HepG2 (cell line): ENCODE measurements around the gene USF2. TPM values are rescaled to one million over a fixed set of nuclear protein-coding genes. Genes with fewer than 3 reads are reported as not detected.
A peak's percentile ranks its signal among the peaks of the same experiment; 100 is the strongest.

ENCODE experiments used
- ARNT ChIP-seq: fragments of 450-650 bp; IDR thresholded peaks from 2 replicates; pipeline ENCODE4 v1.6.1; 2017
- CTCF ChIP-seq: sonication (generic); formaldehyde crosslinking; IDR thresholded peaks from 2 replicates; pipeline ENCODE4 v1.5.0; 2020; ENCODE audit warnings: mild to moderate bottlenecking, missing genetic modification reagents, moderate library complexity
- FOXK1 ChIP-seq: sonication (generic); formaldehyde crosslinking; IDR thresholded peaks from 2 replicates; pipeline ENCODE4 v1.4.0; 2020; ENCODE audit warnings: low read depth, missing genetic modification reagents, borderline replicate concordance
- FOXO1 ChIP-seq: sonication (generic); formaldehyde crosslinking; IDR thresholded peaks from 2 replicates; pipeline ENCODE4 v1.4.0; 2020; ENCODE audit warnings: missing genetic modification reagents
- GABPA ChIP-seq, 2 experiments: IDR thresholded peaks; 2 replicates each; pipeline ENCODE4 v1.6.1; 2011 to 2016; ENCODE audit warnings: low read depth in 2 of 2, low read length in 1 of 2, missing biosample characterization in 1 of 2, missing genetic modification characterization in 1 of 2
- GLMP ChIP-seq: sonication (generic); formaldehyde crosslinking; IDR thresholded peaks from 2 replicates; pipeline ENCODE4 v1.9.0; 2021; ENCODE audit warnings: missing genetic modification reagents, mild to moderate bottlenecking, borderline replicate concordance
- HNF1A ChIP-seq, 2 experiments: sonication (generic) in 1 of 2; formaldehyde crosslinking in 1 of 2; IDR thresholded peaks; 2 replicates each; pipeline versions ENCODE4 v1.4.0 to v1.6.1; 2016 to 2020; ENCODE audit warnings: borderline replicate concordance in 1 of 2, low read depth in 1 of 2, mild to moderate bottlenecking in 1 of 2, missing genetic modification reagents in 1 of 2
- HOXA3 ChIP-seq: sonication (generic); formaldehyde crosslinking; IDR thresholded peaks from 2 replicates; pipeline ENCODE4 v1.5.0; 2020; ENCODE audit warnings: missing genetic modification reagents
- KDM5A ChIP-seq: fragments of 200-600 bp; sonication (generic); IDR thresholded peaks from 2 replicates; pipeline ENCODE4 v1.7.0; 2018; ENCODE audit warnings: antibody characterized with exemption, mild to moderate bottlenecking, low read length, borderline replicate concordance
- KLF13 ChIP-seq: sonication (generic); formaldehyde crosslinking; IDR thresholded peaks from 2 replicates; pipeline ENCODE4 v1.4.0; 2020; ENCODE audit warnings: mild to moderate bottlenecking, missing genetic modification reagents
- MXD1 ChIP-seq: sonication (generic); formaldehyde crosslinking; IDR thresholded peaks from 2 replicates; pipeline ENCODE4 v1.4.0; 2020; ENCODE audit warnings: mild to moderate bottlenecking, missing genetic modification reagents
- NR2F6 ChIP-seq, 2 experiments: IDR thresholded peaks; 2 replicates each; pipeline ENCODE4 v1.6.1; 2016; ENCODE audit warnings: antibody characterized with exemption in 1 of 2, mild to moderate bottlenecking in 1 of 2
- PTBP1 ChIP-seq: fragments of 200-400 bp; formaldehyde crosslinking; IDR thresholded peaks from 2 replicates; pipeline ENCODE4 v1.6.1; 2018; ENCODE audit warnings: low read length, low read depth; ENCODE audit not compliant: poor library complexity, severe bottlenecking
- RBM39 ChIP-seq: fragments of 200-400 bp; formaldehyde crosslinking; IDR thresholded peaks from one replicate; pipeline ENCODE4 v1.6.1; 2018; ENCODE audit warnings: antibody characterized with exemption, mild to moderate bottlenecking, low read depth, low read length; ENCODE audit not compliant: poor library complexity, severe bottlenecking
- SCMH1 ChIP-seq: sonication (generic); formaldehyde crosslinking; IDR thresholded peaks from 2 replicates; pipeline ENCODE4 v1.9.0; 2021; ENCODE audit warnings: missing genetic modification reagents, mild to moderate bottlenecking, borderline replicate concordance
- SNRNP70 ChIP-seq: fragments of 200-400 bp; formaldehyde crosslinking; IDR thresholded peaks from 2 replicates; pipeline ENCODE4 v1.6.1; 2017; ENCODE audit warnings: mild to moderate bottlenecking, low read depth, low read length, moderate library complexity
- XBP1 ChIP-seq: sonication (generic); formaldehyde crosslinking; IDR thresholded peaks from 2 replicates; pipeline ENCODE4 v1.5.0; 2020; ENCODE audit warnings: missing genetic modification reagents
- ZNF441 ChIP-seq: sonication (generic); formaldehyde crosslinking; IDR thresholded peaks from 2 replicates; pipeline ENCODE4 v1.7.0; 2021; ENCODE audit warnings: missing genetic modification reagents, borderline replicate concordance
- polyA plus RNA-seq, 8 experiments: library from polyadenylated mRNA; depleted of rRNA in 3 of 8; stranded (reverse) in 7 of 8; unstranded in 1 of 8; fragments of >200 nt; fragmentation: Illumina TruSeq in 4 of 8; extraction: Trizol in 4 of 8; gene quantifications; 2 replicates each; pipeline versions ENCODE4 v1.2.1 to v1.2.3, GENCODE V29; 2011 to 2016; ENCODE audit warnings: low read depth in 4 of 8, missing spikeins in 1 of 8, mixed read lengths in 1 of 8; ENCODE audit not compliant: insufficient read depth in 1 of 8
- total RNA-seq, 5 experiments: library from RNA; depleted of rRNA; stranded (reverse); fragments of >200 nt; fragmentation: Illumina TruSeq; extraction: Trizol; gene quantifications; 2 replicates each; pipeline ENCODE4 v1.2.3, GENCODE V29; 2016; ENCODE audit warnings: low read depth in 1 of 5
- TF ChIP-seq, protein P1 (sequence below): sonication (generic); formaldehyde crosslinking; IDR thresholded peaks from 2 replicates; pipeline ENCODE4 v1.5.0; 2020; ENCODE audit warnings: missing genetic modification reagents

The USF2 gene
- total and polyA plus RNA-seq, 2 of the 13 experiments (the other 11 are each of a cell fraction or from before 2014, with no cell fraction given) = 54.9 to 106 TPM

GRCh38 chr19:35247526-35248309, 21.0 kb upstream of the USF2 start (continued):
- TF ChIP-seq, protein P1, sequence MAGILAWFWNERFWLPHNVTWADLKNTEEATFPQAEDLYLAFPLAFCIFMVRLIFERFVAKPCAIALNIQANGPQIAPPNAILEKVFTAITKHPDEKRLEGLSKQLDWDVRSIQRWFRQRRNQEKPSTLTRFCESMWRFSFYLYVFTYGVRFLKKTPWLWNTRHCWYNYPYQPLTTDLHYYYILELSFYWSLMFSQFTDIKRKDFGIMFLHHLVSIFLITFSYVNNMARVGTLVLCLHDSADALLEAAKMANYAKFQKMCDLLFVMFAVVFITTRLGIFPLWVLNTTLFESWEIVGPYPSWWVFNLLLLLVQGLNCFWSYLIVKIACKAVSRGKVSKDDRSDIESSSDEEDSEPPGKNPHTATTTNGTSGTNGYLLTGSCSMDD (CRISPR knock-in tag) = no peak
- peak; percentile 31 for TF ChIP-seq RBM39
- TF ChIP-seq GABPA (IDR thresholded peaks at IDR 0.05; ENCODE audit: low read depth, low read length) = peak; percentile 52
- TF ChIP-seq GABPA (CRISPR knock-in tag; IDR thresholded peaks at IDR 0.05; ENCODE audit: low read depth) = peak; percentile 68
- TF ChIP-seq FOXK1 (CRISPR knock-in tag) = 0 out of 2 replicates have a peak, but pooled peaks have one; percentile 9
- peak; percentile 35 for TF ChIP-seq PTBP1
- peak; percentile 50; the same call in 1 of the 2 replicates for TF ChIP-seq HOXA3
- TF ChIP-seq CTCF (CRISPR knock-in tag) = peak; percentile 93
- no peak for TF ChIP-seq NR2F6 (IDR thresholded peaks at IDR 0.05)
- TF ChIP-seq NR2F6 (CRISPR knock-in tag; IDR thresholded peaks at IDR 0.05) = peak; percentile 33
- TF ChIP-seq ZNF441 (CRISPR knock-in tag) = peak; percentile 18; the same call in 1 of the 2 replicates
- no peak for TF ChIP-seq SNRNP70
- TF ChIP-seq GLMP (CRISPR knock-in tag) = no peak
- no peak for TF ChIP-seq KLF13 (CRISPR knock-in tag)
- TF ChIP-seq ARNT = no peak
- TF ChIP-seq HNF1A (IDR thresholded peaks at IDR 0.05; ENCODE audit: low read depth) = 0 out of 2 replicates have a peak, but pooled peaks have one; percentile 7
- TF ChIP-seq HNF1A (CRISPR knock-in tag; IDR thresholded peaks at IDR 0.05; ENCODE audit: borderline replicate concordance) = peak; percentile 15; the same call in 1 of the 2 replicates
- no peak for TF ChIP-seq XBP1 (CRISPR knock-in tag)
- TF ChIP-seq FOXO1 = 0 out of 2 replicates have a peak, but pooled peaks have one; percentile 4
- TF ChIP-seq MXD1 (CRISPR knock-in tag) = no peak; the same call in 1 of the 2 replicates
- no peak for TF ChIP-seq KDM5A
- no peak for TF ChIP-seq SCMH1
